ENCODE measurements around the gene NEDD8.

GRCh38 chr14:24259282-24260025, 27.3 kb upstream of the NEDD8 start:
- TF ChIP-seq SUZ12 (IDR thresholded peaks at IDR 0.05; ENCODE audit: extremely low read depth, insufficient read depth, insufficient read length) (no peak), ZNF274 (IDR thresholded peaks at IDR 0.05; ENCODE audit: low read depth, low read length) (no peak), YY1 (IDR thresholded peaks at IDR 0.05; ENCODE audit: insufficient read depth, insufficient read length) (no peak)

Measured in NT2/D1 (cell line).